ENCODE results near the gene POR. TPM values are rescaled to one million over a fixed set of nuclear protein-coding genes. Genes with fewer than 3 reads are reported as not detected.

The POR gene
- total RNA-seq, 1 experiment from 2014 or later, result 168 TPM

- Histone ChIP-seq H3K36me3 (ENCODE audit: control insufficient read depth, insufficient read depth, low read length) (no peaks in the 10 kb centered on the region), H3K27me3 (ENCODE audit: control insufficient read depth, insufficient read depth, low read length) (no peaks in the 10 kb centered on the region), H3K4me3 (ENCODE audit: low read depth in 2 of 2, low read length in 2 of 2) (no peak overlapping the region), H3K9me3 (ENCODE audit: control insufficient read depth, insufficient read depth, low read depth, low read length) (no peaks in the 10 kb centered on the region), H3K27ac (ENCODE audit: low read length) (no peak overlapping the region), H3K4me1 (ENCODE audit: control insufficient read depth, insufficient read depth, low read length) (peaks cover 15% of the 10 kb centered on the region)
- intact Hi-C loops (cut with micrococcal nuclease; ENCODE audit: unreplicated experiment), result no loop called here
- ChIA-PET POLR2A (interaction anchor here (0.6 kb wide), 2 partner anchors 67 to 401 kb away, joined by 7 to 10 read pairs; no protein-coding TSS in a partner anchor), CTCF (no interaction called here)
- in situ Hi-C loops (cut with HindIII; ENCODE audit: low pct_unique_long_range_greater_than_20kb, low sequenced_read_pairs), result no loop called here
- no TSS peak for BruUV-seq (replicated peaks)
- DNase-seq (ENCODE audit: low read depth, low spot score) (no peak), ATAC-seq (no peak)
- TF ChIP-seq REST (IDR thresholded peaks at IDR 0.05; ENCODE audit: insufficient read depth in 1 of 2, low read depth in 2 of 2, low read length in 1 of 2) (no peak), CTCF (IDR thresholded peaks at IDR 0.05) (no peak), TCF7L2 (IDR thresholded peaks at IDR 0.05; ENCODE audit: low read depth, low read length) (no peak), SIN3A (IDR thresholded peaks at IDR 0.05; ENCODE audit: borderline replicate concordance, insufficient read depth, low read depth, low read length) (no peak), POLR2AphosphoS5 (IDR thresholded peaks at IDR 0.05; ENCODE audit: low read depth, low read length) (no peak)
Observed at GRCh38 chr7:75986147-75986781, 71.3 kb downstream of the POR start.

GRCh38 chr7:75987026-75987804 lies 72.3 kb downstream of the POR start:
- POLR2A ChIA-PET, result no interaction called here
- TF ChIP-seq CTCF (IDR thresholded peaks at IDR 0.05), result no peak
- no peak for TF ChIP-seq SIN3A (IDR thresholded peaks at IDR 0.05; ENCODE audit: borderline replicate concordance, insufficient read depth, low read depth, low read length)
- TF ChIP-seq POLR2AphosphoS5 (IDR thresholded peaks at IDR 0.05; ENCODE audit: low read depth, low read length), result no peak
- no peak for TF ChIP-seq REST (IDR thresholded peaks at IDR 0.05; ENCODE audit: insufficient read depth in 1 of 2, low read depth in 2 of 2, low read length in 1 of 2)
- no peak for TF ChIP-seq TCF7L2 (IDR thresholded peaks at IDR 0.05; ENCODE audit: low read depth, low read length)
- H3K27ac ChIP-seq (ENCODE audit: low read length), result no peak overlapping the region
- intact Hi-C loops (cut with micrococcal nuclease; ENCODE audit: unreplicated experiment) (no loop called here), in situ Hi-C loops (cut with HindIII; ENCODE audit: low pct_unique_long_range_greater_than_20kb, low sequenced_read_pairs) (no loop called here)
- H3K9me3 ChIP-seq (ENCODE audit: control insufficient read depth, insufficient read depth, low read depth, low read length), result no peaks in the 10 kb centered on the region
- ATAC-seq, result no peak
- peaks cover 15% of the 10 kb centered on the region for H3K4me1 ChIP-seq (ENCODE audit: control insufficient read depth, insufficient read depth, low read length)
- BruUV-seq (replicated peaks), result no TSS peak
- no peaks in the 10 kb centered on the region for H3K36me3 ChIP-seq (ENCODE audit: control insufficient read depth, insufficient read depth, low read length)
- DNase-seq (ENCODE audit: low read depth, low spot score), result no peak
- no peak overlapping the region for H3K4me3 ChIP-seq (ENCODE audit: low read depth in 2 of 2, low read length in 2 of 2)
- no peaks in the 10 kb centered on the region for H3K27me3 ChIP-seq (ENCODE audit: control insufficient read depth, insufficient read depth, low read length)
- CTCF ChIA-PET, result no interaction called here

Measured in Panc1 (cell line).